HCT116 (cell line): ENCODE measurements around the gene RAB1A. TPM values are rescaled to one million over a fixed set of nuclear protein-coding genes. Genes with fewer than 3 reads are reported as not detected.
A peak's percentile ranks its signal among the peaks of the same experiment; 100 is the strongest.

Experiments used
- ATAC-seq: fragments of 200-7000 bp; cut with Tn5 transposase; 2 replicates; pipeline ENCODE4 v1.9.1; 2020; ENCODE audit warnings: mild to moderate bottlenecking, moderate library complexity
- BruUV-seq: library from RNA; stranded (reverse); fragments of 400-500 nt; replicated peaks from 2 replicates; lab custom pipeline; 2021; lab: Mats Ljungman, UMichigan
- CTCF ChIA-PET: fragments of 300-600 bp; sonication (Branson Sonifier 250); formaldehyde crosslinking; loops from one replicate; lab custom pipeline; 2021; ENCODE audit warnings: antibody characterized with exemption; lab: Charles Lee
- POLR2A ChIA-PET: fragments of 300-600, 350-600 bp; sonication (Branson Sonifier 250); formaldehyde crosslinking; loops from one replicate; lab custom pipeline; 2021; ENCODE audit warnings: antibody characterized with exemption; lab: Charles Lee
- RAD21 ChIA-PET, 2 experiments: fragments of 300-600 bp; sonication (Branson Sonifier 250); formaldehyde crosslinking; loops; one replicate each; lab custom pipeline; 2023; ENCODE audit warnings: low total read pairs in 2 of 2; ENCODE audit not compliant: uncharacterized antibody in 2 of 2, unreplicated experiment in 2 of 2, low non-redundant PET in 1 of 2; lab: Charles Lee
- DNase-seq: peaks from one replicate; pipeline ENCODE4 v3.0.0-alpha.2; 2010; ENCODE audit warnings: low read depth, low spot score
- H2AFZ ChIP-seq: fragments of 200-600 bp; shearing (Covaris generic), sonication (generic); 2 replicates; pipeline ENCODE4 v1.6.1; 2017; ENCODE audit warnings: low read depth, mixed run types, mixed read lengths, antibody characterized with exemption, low read length; ENCODE audit not compliant: poor library complexity, severe bottlenecking
- H3K27ac ChIP-seq: 2 replicates; pipeline ENCODE4 v1.5.1; 2012; ENCODE audit warnings: low read depth, low read length
- H3K27me3 ChIP-seq: fragments of 200-600 bp; sonication (generic); 2 replicates; pipeline ENCODE4 v1.6.1; 2016; ENCODE audit warnings: mixed run types, low read length, mixed read lengths; ENCODE audit not compliant: insufficient read depth
- H3K36me3 ChIP-seq, 2 experiments: fragments of 200-500 bp in 1 of 2; fragments of 200-600 bp in 1 of 2; sonication (Bioruptor generic) in 1 of 2; sonication (generic) in 1 of 2; 2 replicates each; pipeline versions ENCODE4 v1.5.1 to v1.6.1; 2014 to 2016; ENCODE audit warnings: low read length in 2 of 2, inconsistent platforms in 1 of 2, mixed read lengths in 1 of 2, mixed run types in 1 of 2; ENCODE audit not compliant: insufficient read depth in 2 of 2, control insufficient read depth in 1 of 2
- H3K4me1 ChIP-seq, 2 experiments: fragments of 200-600 bp in 1 of 2; sonication (generic) in 1 of 2; 2 replicates each; pipeline versions ENCODE4 v1.5.1 to v1.6.1; 2012 to 2017; ENCODE audit warnings: low read length in 2 of 2, inconsistent platforms in 1 of 2, mild to moderate bottlenecking in 1 of 2, mixed read lengths in 1 of 2, mixed run types in 1 of 2, moderate library complexity in 1 of 2; ENCODE audit not compliant: insufficient read depth in 2 of 2, control insufficient read depth in 1 of 2
- H3K4me2 ChIP-seq: fragments of 200-600 bp; sonication (generic); 2 replicates; pipeline ENCODE4 v1.6.1; 2017; ENCODE audit warnings: mixed run types, low read length, mixed read lengths
- H3K4me3 ChIP-seq, 2 experiments: fragments of 200-600 bp in 1 of 2; sonication (generic) in 1 of 2; replicated peaks in 1 of 2; 2 replicates each; pipeline ENCODE4 v1.5.1; 2011 to 2016; ENCODE audit warnings: low read length in 2 of 2, control low read depth in 1 of 2, low read depth in 1 of 2, mild to moderate bottlenecking in 1 of 2, mixed read lengths in 1 of 2, mixed run types in 1 of 2
- H3K79me2 ChIP-seq: fragments of 200-600 bp; sonication (generic); 2 replicates; pipeline ENCODE4 v1.6.1; 2017; ENCODE audit warnings: mild to moderate bottlenecking, mixed run types, low read length, moderate library complexity, mixed read lengths; ENCODE audit not compliant: insufficient read depth
- H3K9ac ChIP-seq: fragments of 200-600 bp; sonication (generic); 2 replicates; pipeline ENCODE4 v1.6.1; 2016; ENCODE audit warnings: low read length, mixed read lengths
- H3K9me2 ChIP-seq: fragments of 200-600 bp; sonication (generic), shearing (Covaris generic); 2 replicates; pipeline ENCODE4 v1.6.1; 2017; ENCODE audit warnings: mixed run types, mild to moderate bottlenecking, moderate library complexity; ENCODE audit not compliant: insufficient read depth
- H3K9me3 ChIP-seq, 2 experiments: fragments of 200-500 bp in 1 of 2; fragments of 200-600 bp in 1 of 2; sonication (Bioruptor generic) in 1 of 2; sonication (generic) in 1 of 2; 2 replicates each; pipeline ENCODE4 v1.6.1; 2014 to 2017; ENCODE audit warnings: low read length in 2 of 2, mixed read lengths in 2 of 2, inconsistent platforms in 1 of 2, low read depth in 1 of 2, mild to moderate bottlenecking in 1 of 2, mixed run types in 1 of 2, moderate library complexity in 1 of 2; ENCODE audit not compliant: control insufficient read depth in 1 of 2, insufficient read depth in 1 of 2
- H4K20me1 ChIP-seq: fragments of 200-600 bp; sonication (generic), shearing (Covaris generic); 2 replicates; pipeline ENCODE4 v1.6.1; 2017; ENCODE audit warnings: mixed run types, mild to moderate bottlenecking, moderate library complexity; ENCODE audit not compliant: insufficient read depth
- CBX3 ChIP-seq: IDR thresholded peaks from 2 replicates; pipeline ENCODE4 v1.6.1; 2012; ENCODE audit warnings: low read depth
- EGR1 ChIP-seq: IDR thresholded peaks from 2 replicates; pipeline ENCODE4 v1.6.1; 2012; ENCODE audit warnings: low read depth
- RAD21 ChIP-seq: IDR thresholded peaks from 2 replicates; pipeline ENCODE4 v1.6.1; 2012; ENCODE audit warnings: low read depth, mild to moderate bottlenecking
- SIN3A ChIP-seq: IDR thresholded peaks from 2 replicates; pipeline ENCODE4 v1.6.1; 2012; ENCODE audit warnings: low read depth
- SP1 ChIP-seq: IDR thresholded peaks from 2 replicates; pipeline ENCODE4 v1.6.1; 2012; ENCODE audit warnings: low read depth
- SRF ChIP-seq: IDR thresholded peaks from 2 replicates; pipeline ENCODE4 v1.6.1; 2012; ENCODE audit warnings: low read depth
- YY1 ChIP-seq: IDR thresholded peaks from 2 replicates; pipeline ENCODE4 v1.6.1; 2011; ENCODE audit warnings: low read length, low read depth, moderate library complexity, mild to moderate bottlenecking; ENCODE audit not compliant: insufficient replicate concordance; ENCODE audit errors: extremely low read depth
- ZFX ChIP-seq: fragments of 450-650 bp; IDR thresholded peaks from 2 replicates; pipeline ENCODE4 v1.6.1; 2017
- intact Hi-C: fragments of 100-400 bp; cut with micrococcal nuclease; formaldehyde crosslinking; loops from 2 replicates; pipeline ENCODE4 v1.10.0; 2022
- total RNA-seq: library from RNA; stranded (reverse); gene quantifications from one replicate; pipeline ENCODE4 v1.2.1, GENCODE V29; 2021; ENCODE audit not compliant: unreplicated experiment
- TF ChIP-seq, protein P1 (sequence below): IDR thresholded peaks from 2 replicates; pipeline ENCODE4 v1.6.1; 2012
- TF ChIP-seq, protein P2 (sequence below): IDR thresholded peaks from 2 replicates; pipeline ENCODE4 v1.6.1; 2011; ENCODE audit warnings: mild to moderate bottlenecking, low read length, moderate library complexity; ENCODE audit not compliant: insufficient replicate concordance; ENCODE audit errors: extremely low read depth

RAB1A gene
- total RNA-seq, 1 experiment from 2014 or later, result 131 TPM

GRCh38 chr2:65158557-65158956 lies 28.7 kb upstream of the RAB1A start:
- H3K27me3 ChIP-seq, result no peaks in the 10 kb centered on the region
- CTCF ChIA-PET, result interaction anchor here (1.4 kb wide), 1 partner anchor 11 kb away, joined by 5 read pairs; no protein-coding TSS in a partner anchor
- no peak overlapping the region for H3K27ac ChIP-seq
- no peaks in the 10 kb centered on the region for H4K20me1 ChIP-seq
- DNase-seq (no peak), ATAC-seq (no peak)
- no peaks in the 10 kb centered on the region for H3K9me2 ChIP-seq
- no peak overlapping the region for H3K9ac ChIP-seq
- no peak overlapping the region for H3K4me3 ChIP-seq
- peaks cover 4 to 31% of the 10 kb centered on the region in 2 experiments; a peak in 3 of 4 replicates for H3K4me1 ChIP-seq
- no peak for TF ChIP-seq CBX3
- TF ChIP-seq SIN3A, result no peak
- TF ChIP-seq YY1, result no peak
- no peak for TF ChIP-seq EGR1
- TF ChIP-seq, protein P1, sequence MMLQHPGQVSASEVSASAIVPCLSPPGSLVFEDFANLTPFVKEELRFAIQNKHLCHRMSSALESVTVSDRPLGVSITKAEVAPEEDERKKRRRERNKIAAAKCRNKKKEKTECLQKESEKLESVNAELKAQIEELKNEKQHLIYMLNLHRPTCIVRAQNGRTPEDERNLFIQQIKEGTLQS, result no peak
- TF ChIP-seq ZFX, result no peak
- no peak for TF ChIP-seq SP1
- TF ChIP-seq, protein P2, sequence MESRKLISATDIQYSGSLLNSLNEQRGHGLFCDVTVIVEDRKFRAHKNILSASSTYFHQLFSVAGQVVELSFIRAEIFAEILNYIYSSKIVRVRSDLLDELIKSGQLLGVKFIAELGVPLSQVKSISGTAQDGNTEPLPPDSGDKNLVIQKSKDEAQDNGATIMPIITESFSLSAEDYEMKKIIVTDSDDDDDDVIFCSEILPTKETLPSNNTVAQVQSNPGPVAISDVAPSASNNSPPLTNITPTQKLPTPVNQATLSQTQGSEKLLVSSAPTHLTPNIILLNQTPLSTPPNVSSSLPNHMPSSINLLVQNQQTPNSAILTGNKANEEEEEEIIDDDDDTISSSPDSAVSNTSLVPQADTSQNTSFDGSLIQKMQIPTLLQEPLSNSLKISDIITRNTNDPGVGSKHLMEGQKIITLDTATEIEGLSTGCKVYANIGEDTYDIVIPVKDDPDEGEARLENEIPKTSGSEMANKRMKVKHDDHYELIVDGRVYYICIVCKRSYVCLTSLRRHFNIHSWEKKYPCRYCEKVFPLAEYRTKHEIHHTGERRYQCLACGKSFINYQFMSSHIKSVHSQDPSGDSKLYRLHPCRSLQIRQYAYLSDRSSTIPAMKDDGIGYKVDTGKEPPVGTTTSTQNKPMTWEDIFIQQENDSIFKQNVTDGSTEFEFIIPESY, result no peak
- no peak for TF ChIP-seq RAD21
- TF ChIP-seq SRF, result no peak
- TF ChIP-seq, all 23 proteins: peak for 0
- Histone ChIP-seq H3K79me2 (no peaks in the 10 kb centered on the region), H3K4me2 (peak overlapping the region; percentile 45; the same call in 1 of the 2 replicates), H3K9me3 (no peaks in the 10 kb centered on the region), H3K36me3 (no peaks in the 10 kb centered on the region), H2AFZ (no peak overlapping the region)
- no TSS peak for BruUV-seq
- RAD21 ChIA-PET, result no interaction called here
- POLR2A ChIA-PET, result no interaction called here
- intact Hi-C loops, result no loop called here
